Measurements from ENCODE around the gene RCBTB2.

The RCBTB2 gene

DNA sequence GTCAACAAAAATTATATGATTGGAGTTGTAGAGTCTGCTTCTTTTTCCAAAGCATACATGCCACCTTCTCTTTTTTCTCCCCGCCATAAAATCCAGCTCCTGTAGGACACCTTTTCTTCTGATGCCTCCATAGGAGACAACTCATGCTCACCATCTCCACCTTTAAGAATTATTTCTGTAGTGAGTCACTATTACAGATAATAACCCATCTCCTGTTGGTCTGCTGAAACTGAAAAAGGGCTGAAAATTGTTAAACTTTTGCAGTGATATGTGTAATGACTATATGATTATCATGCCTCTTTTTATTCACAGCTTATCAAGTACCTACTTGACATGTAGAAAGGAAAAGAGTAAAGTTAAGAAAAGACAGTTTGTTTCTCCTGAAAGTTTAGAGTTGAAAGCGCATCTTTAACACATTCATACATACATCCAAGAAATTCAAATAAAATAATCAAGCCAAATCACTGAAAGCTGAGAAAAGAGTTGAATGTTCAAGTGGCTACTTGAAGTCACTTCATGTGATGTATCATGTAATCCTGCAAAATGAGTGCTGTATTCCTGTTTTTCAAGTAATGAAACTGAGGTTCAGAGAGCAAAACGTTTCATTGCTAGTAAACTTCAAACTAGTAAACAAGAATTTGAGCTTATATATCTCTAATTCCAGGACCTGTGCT is 84.5 kb downstream of the RCBTB2 start:
- no peak for DNase-seq

DNA sequence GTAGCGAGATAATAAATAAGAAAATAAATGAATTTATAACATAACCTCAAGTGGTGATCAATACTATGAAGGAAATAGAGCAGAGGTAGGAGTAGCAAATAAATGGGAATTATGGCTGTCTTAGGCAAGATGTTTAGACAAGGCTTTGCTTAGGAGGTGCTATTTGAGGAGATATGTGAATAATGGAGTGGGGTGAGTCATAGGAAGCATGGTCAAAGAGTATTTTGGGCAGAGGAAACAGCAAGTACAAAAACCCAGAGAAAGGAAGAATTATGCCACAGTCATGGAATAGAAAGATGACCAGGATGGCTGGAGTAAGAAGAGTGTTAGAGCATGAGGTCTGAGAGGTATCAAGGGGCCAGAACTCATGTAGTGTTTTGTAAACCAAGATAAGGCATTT is 86.4 kb downstream of the RCBTB2 start:
- DNase-seq: no peak

DNA sequence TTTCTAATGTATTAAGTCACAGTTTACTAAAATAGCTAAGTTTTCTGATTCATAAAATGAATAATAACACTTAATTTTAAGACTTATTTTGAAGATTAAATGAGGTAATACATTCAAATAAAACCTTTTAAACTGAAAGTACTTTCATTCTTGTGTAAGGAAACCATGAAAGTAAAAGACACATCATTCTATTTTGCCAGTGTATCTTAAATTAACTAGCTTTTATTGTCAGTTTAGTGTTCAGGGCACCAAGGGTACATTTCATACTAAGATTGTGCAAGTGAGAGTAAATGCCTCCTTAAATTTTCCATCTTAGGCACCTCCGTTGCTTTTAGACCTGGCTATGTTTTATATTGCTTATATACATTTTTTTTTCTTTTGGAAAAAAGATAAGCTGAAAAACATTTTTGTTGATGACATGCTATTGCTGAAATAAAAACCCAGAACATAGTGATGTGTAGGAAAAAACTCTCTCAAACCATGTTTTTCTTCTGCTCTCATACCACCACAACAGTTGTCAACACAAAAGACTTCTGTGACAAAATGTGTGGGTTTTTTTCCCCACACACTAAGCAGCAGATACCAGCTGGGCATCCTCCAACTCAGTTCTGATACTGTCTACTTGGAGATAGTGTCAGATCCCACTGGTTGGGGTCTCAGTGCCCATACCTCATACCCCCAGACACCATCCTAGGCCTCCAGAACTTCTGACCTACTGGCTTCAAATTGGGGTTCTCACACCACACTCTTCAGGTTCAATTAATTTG is 89.3 kb downstream of the RCBTB2 start:
- DNase-seq: no peak

All from NCI-H1417 (cell line).